HG03354 (cell line): Measurements from ENCODE around the gene OGA.

Source experiments
- ATAC-seq: cut with Tn5 transposase; IDR thresholded peaks from one replicate; pipeline ENCODE4 v1.9.1; 2021; ENCODE audit warnings: mild to moderate bottlenecking; ENCODE audit not compliant: unreplicated experiment, poor library complexity, severe bottlenecking

The OGA gene

GRCh38 chr10:101838416-101838970 is 20.2 kb upstream of the OGA start:
- no peak for ATAC-seq

- no peak for ATAC-seq
Observed at GRCh38 chr10:101837748-101838147, 19.5 kb upstream of the OGA start.

GRCh38 chr10:101835362-101835761 is 17.1 kb upstream of the OGA start:
- ATAC-seq = no peak

GRCh38 chr10:101834341-101834740 is 16.1 kb upstream of the OGA start:
- no peak for ATAC-seq

GRCh38 chr10:101833466-101833865 is 15.2 kb upstream of the OGA start:
- no peak for ATAC-seq

GRCh38 chr10:101832325-101832771 is 14.1 kb upstream of the OGA start:
- no peak for ATAC-seq

GRCh38 chr10:101831169-101831811 is 13.0 kb upstream of the OGA start:
- no peak for ATAC-seq

- peak; percentile 70 for ATAC-seq
Observed at GRCh38 chr10:101830322-101831168, 12.3 kb upstream of the OGA start.

- peak; percentile 18 for ATAC-seq
Observed at GRCh38 chr10:101829561-101830315, 11.5 kb upstream of the OGA start.

GRCh38 chr10:101828766-101829551 is 10.7 kb upstream of the OGA start:
- ATAC-seq = no peak

GRCh38 chr10:101827919-101828600 is 9.8 kb upstream of the OGA start:
- no peak for ATAC-seq

- no peak for ATAC-seq
Observed at GRCh38 chr10:101826852-101827434, 8.7 kb upstream of the OGA start.

- no peak for ATAC-seq
Observed at GRCh38 chr10:101824736-101825135, 6.5 kb upstream of the OGA start.

GRCh38 chr10:101818872-101819633 is 809 bp upstream of the OGA start:
- peak; percentile 19 for ATAC-seq

- ATAC-seq = peak; percentile 17
Observed at GRCh38 chr10:101817337-101818118, 716 bp downstream of the OGA start.

GRCh38 chr10:101816913-101817336 is 1.3 kb downstream of the OGA start:
- no peak for ATAC-seq

- no peak for ATAC-seq
Observed at GRCh38 chr10:101816376-101816775, 1.9 kb downstream of the OGA start.
